Motor neuron (in vitro differentiated cells): Measurements from ENCODE around the gene LTBP2. TPM values are rescaled to one million over a fixed set of nuclear protein-coding genes. Genes with fewer than 3 reads are reported as not detected.

Experiments used
- ATAC-seq, 8 experiments: fragments of 200-7000 bp; cut with Tn5 transposase; replicated peaks in 6 of 8; 2 replicates each; pipeline ENCODE4 v1.8.0; 2021; ENCODE audit warnings: mild to moderate bottlenecking in 8 of 8, moderate library complexity in 8 of 8
- H3K27ac ChIP-seq, 2 donors: fragments of 250-450 bp; sonication (Bioruptor Pico); 2 replicates each; pipeline ENCODE4 v1.9.0; 2021; ENCODE audit warnings: antibody characterized with exemption in 2 of 2, mild to moderate bottlenecking in 2 of 2, moderate library complexity in 1 of 2
- H3K4me1 ChIP-seq, 2 donors: fragments of 250-450 bp; sonication (Bioruptor Pico); replicated peaks in 1 of 2; 2 replicates each; pipeline ENCODE4 v1.6.1; 2021; ENCODE audit warnings: antibody characterized with exemption in 2 of 2, mild to moderate bottlenecking in 2 of 2, moderate library complexity in 1 of 2
- H3K4me3 ChIP-seq, 5 donors: fragments of 250-450 bp; sonication (Bioruptor Pico); 2 replicates each; pipeline ENCODE4 v1.9.0; 2021; ENCODE audit warnings: antibody characterized with exemption in 5 of 5, mild to moderate bottlenecking in 5 of 5, moderate library complexity in 4 of 5
- WGBS, 10 experiments: fragments of 450-650 bp; shearing (Covaris generic); methylation state at CpG; one replicate each; pipeline ENCODE4 v1.0.0; 2022; 5-methylcytosine and 5-hydroxymethylcytosine counted together
- in situ Hi-C, 9 experiments: fragments of 400-800 bp; cut with MboI; loops; one replicate each; pipeline ENCODE4 v1.15.0; 2021; ENCODE audit warnings: low sequenced_read_pairs in 9 of 9, low pct_unique_long_range_greater_than_20kb in 2 of 9; ENCODE audit not compliant: unreplicated experiment in 9 of 9
- total RNA-seq, 8 experiments: library from RNA; unstranded; fragments of 300-600 nt; gene quantifications; 2 replicates each; pipeline versions ENCODE4 v1.2.3 to v1.2.4, GENCODE V29; 2022

The LTBP2 gene
- total RNA-seq, 8 experiments from 2014 or later: 0.46 to 27.0 (median 1.2) TPM

DNA sequence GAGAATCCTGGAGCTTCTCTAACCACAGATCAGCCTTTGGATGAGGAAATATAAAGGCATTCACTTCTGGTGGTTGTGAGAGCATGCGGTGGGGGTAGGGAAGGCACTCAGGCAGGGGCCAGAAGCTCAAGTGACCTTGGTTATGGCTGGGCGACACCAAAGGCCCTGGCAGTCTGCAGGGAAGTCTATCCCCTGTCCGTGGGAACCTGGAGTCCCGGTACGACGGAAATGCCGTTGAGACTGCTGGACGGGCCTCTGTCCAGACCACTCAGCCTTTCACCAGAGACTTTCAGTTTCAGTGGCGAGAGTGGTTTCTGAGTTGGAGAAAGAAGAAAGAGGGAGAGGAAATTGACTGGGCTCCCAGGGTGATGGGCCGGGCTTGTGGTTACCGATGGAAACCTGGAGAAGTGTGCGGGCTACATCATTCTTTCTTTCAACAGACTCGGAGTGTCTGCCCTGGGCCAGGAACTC, 97.5 kb downstream of the LTBP2 start:
- no peak overlapping the region for H3K4me3 ChIP-seq
- H3K27ac ChIP-seq: no peak overlapping the region
- peaks cover 21 to 40% of the 10 kb centered on the region in 2 donors for H3K4me1 ChIP-seq
- peak in 2 of 8 experiments; percentile 8 to 51 for ATAC-seq
- in situ Hi-C loops: loop anchor here in 1 of 9 experiments (25.0 kb wide), 1 partner anchor 98 kb away; the partner anchor contains the start of gene LTBP2
- WGBS, 10 experiments: 60 to 100% (median 87%) methylated on average over 1 to 11 of the region's 13 CpGs; no CpG with 5 or more reads in 3 of the 10 experiments

DNA sequence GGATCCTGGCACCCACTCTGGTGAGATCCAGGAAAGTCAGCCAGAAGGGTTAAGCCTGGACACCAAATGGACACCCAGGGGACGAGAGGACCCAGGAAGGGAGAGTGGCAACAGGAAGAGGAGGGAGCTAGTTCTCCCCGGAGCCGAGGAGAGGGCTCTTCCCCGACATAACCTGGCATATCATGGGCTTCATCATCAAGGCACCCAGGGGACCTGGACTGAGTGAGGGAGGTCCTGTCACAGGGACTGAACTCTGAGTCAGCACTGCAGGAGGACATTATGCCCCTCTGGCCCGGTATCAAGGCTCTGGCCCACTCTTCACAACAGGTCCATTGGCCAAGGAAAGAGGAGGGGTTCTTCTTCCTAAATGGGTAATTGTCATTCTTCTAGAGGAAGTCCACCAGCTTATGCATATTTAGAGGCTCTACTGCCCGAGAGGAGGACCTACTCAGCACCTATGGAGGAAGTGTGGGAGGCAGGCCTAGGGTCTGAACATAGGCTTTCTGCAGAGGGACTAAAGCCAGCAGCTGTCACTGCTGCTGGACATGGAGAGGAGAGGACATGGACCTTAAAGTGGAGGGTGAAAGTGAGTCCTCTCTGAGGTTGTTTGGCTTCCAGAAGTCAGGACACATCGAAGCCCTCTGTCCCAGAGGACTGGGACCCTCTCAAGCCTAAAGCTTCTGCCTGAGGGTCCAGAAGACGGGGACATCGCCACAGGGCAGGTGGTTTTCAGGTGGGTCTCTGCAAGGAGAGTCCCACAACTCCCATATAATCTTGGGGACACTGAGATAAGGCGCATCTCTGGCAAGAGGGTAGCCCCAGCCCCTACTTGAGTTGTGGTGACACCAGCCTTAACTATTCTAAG, 99.8 kb downstream of the LTBP2 start:
- 83 to 100% (median 89%) methylated on average over 2 to 5 of the region's 10 CpGs; no CpG with 5 or more reads in 6 of the 10 experiments for WGBS, 10 experiments
- H3K4me3 ChIP-seq: no peak overlapping the region
- peaks cover 28 to 51% of the 10 kb centered on the region in 2 donors for H3K4me1 ChIP-seq
- in situ Hi-C loops: loop anchor here in 1 of 9 experiments (25.0 kb wide), 1 partner anchor 100 kb away; the partner anchor contains the start of gene LTBP2
- H3K27ac ChIP-seq: no peak overlapping the region
- no peak for ATAC-seq

- H3K4me1 ChIP-seq: peaks cover 31 to 51% of the 10 kb centered on the region in 2 donors
- 13 to 97% (median 52%) methylated on average over 2 to 5 of the region's 10 CpGs; no CpG with 5 or more reads in 6 of the 10 experiments for WGBS, 10 experiments
- no peak overlapping the region for H3K4me3 ChIP-seq
- in situ Hi-C loops: loop anchor here in 1 of 9 experiments (25.0 kb wide), 1 partner anchor 101 kb away; the partner anchor contains the start of gene LTBP2
- peak in 5 of 8 experiments; percentile 2 to 96 (median 54) for ATAC-seq
- H3K27ac ChIP-seq: peak overlapping the region; percentile 32 to 50
Observed at GRCh38 chr14:74510959-74511409, 101.1 kb downstream of the LTBP2 start.

GRCh38 chr14:74510223-74510931, 101.7 kb downstream of the LTBP2 start:
- H3K4me1 ChIP-seq: peaks cover 31 to 51% of the 10 kb centered on the region in 2 donors
- in situ Hi-C loops: loop anchor here in 1 of 9 experiments (25.0 kb wide), 1 partner anchor 102 kb away; the partner anchor contains the start of gene LTBP2
- 20 to 100% (median 36%) methylated on average over 1 to 6 of the region's 21 CpGs; no CpG with 5 or more reads in 3 of the 10 experiments for WGBS, 10 experiments
- peak in 7 of 8 experiments; percentile 42 to 82 (median 72) for ATAC-seq
- H3K4me3 ChIP-seq: no peak overlapping the region
- peak overlapping the region; percentile 32 to 70 for H3K27ac ChIP-seq

DNA sequence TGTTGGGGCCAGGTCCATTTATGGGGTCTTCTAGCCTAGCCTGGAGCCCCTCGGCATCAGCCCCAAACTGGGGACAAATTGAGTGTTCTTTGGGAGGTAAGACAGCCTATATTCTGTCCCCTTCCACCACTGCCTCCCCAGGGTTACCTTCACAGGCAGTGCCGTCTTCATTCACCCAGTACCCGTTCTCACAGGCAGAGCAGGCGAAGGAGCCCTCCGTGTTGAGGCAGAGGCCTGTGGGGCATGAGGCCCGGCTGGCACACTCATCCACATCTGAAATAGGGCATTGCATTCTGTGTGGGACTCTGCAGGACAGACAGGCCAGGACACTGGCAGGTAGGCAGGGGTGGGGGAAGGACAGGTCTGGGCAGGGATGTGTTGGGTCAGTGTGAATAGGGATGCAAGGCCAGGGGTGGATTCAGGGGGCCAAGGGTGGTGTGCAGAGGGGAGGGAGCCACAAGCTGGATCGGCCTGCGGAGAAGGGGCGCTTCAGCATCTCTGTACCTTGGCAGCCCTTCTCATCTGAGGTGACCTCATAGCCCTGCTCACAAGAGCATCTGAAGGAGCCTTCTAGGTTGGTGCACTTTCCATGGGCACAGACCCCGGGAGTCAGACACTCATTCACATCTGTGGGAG, 102.3 kb downstream of the LTBP2 start:
- H3K27ac ChIP-seq: peak overlapping the region in 1 of 2 donors; percentile 70
- in situ Hi-C loops: loop anchor here in 1 of 9 experiments (25.0 kb wide), 1 partner anchor 103 kb away; the partner anchor contains the start of gene LTBP2
- no peak for ATAC-seq
- 60 to 100% (median 83%) methylated on average over 1 to 3 of the region's 10 CpGs; no CpG with 5 or more reads in 5 of the 10 experiments for WGBS, 10 experiments
- H3K4me3 ChIP-seq: no peak overlapping the region
- H3K4me1 ChIP-seq: peaks cover 31 to 47% of the 10 kb centered on the region in 2 donors

- WGBS, 10 experiments: 100% methylated on average over 1 of the region's 13 CpGs; no CpG with 5 or more reads in 9 of the 10 experiments
- ATAC-seq: no peak
- in situ Hi-C loops: loop anchor here in 1 of 9 experiments (25.0 kb wide), 1 partner anchor 103 kb away; the partner anchor contains the start of gene LTBP2
- no peak overlapping the region for H3K4me3 ChIP-seq
- no peak overlapping the region for H3K27ac ChIP-seq
- H3K4me1 ChIP-seq: peaks cover 31 to 40% of the 10 kb centered on the region in 2 donors
Observed at GRCh38 chr14:74508844-74509428, 103.1 kb downstream of the LTBP2 start.

- peak in 2 of 8 experiments; percentile 24 to 67 for ATAC-seq
- in situ Hi-C loops: loop anchor here in 1 of 9 experiments (25.0 kb wide), 1 partner anchor 104 kb away; the partner anchor contains the start of gene LTBP2
- H3K4me3 ChIP-seq: no peak overlapping the region
- H3K27ac ChIP-seq: no peak overlapping the region
- 20 to 87% (median 68%) methylated on average over 1 to 9 of the region's 15 CpGs; no CpG with 5 or more reads in 7 of the 10 experiments for WGBS, 10 experiments
- peaks cover 31 to 37% of the 10 kb centered on the region in 2 donors for H3K4me1 ChIP-seq
Observed at GRCh38 chr14:74508292-74508731, 103.7 kb downstream of the LTBP2 start.

DNA sequence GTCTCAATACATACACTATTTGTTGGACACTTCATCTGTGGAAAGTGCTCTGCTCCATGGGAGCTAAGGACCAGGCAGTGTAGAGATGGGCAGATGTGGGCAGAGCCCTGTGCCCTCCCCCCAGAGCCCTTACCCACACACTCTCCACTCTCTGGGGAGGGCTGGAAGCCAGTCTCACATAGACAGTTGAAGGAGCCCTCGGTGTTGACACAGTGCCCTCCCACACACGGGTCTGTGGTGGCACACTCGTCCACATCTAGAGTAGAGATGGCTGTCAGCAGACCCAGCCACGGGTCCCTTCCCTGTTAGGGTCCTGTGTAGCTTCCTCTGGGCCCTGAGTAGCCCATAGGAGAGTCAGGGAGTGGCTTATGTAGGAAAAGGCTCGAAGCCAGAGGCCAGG, 104.2 kb downstream of the LTBP2 start:
- ATAC-seq: no peak
- in situ Hi-C loops: loop anchor here in 1 of 9 experiments (25.0 kb wide), 1 partner anchor 104 kb away; the partner anchor contains the start of gene LTBP2
- WGBS, 10 experiments: no CpG with 5 or more reads among the region's 5 CpGs

GRCh38 chr14:74507085-74507484, 105.0 kb downstream of the LTBP2 start:
- in situ Hi-C loops: loop anchor here in 1 of 9 experiments (25.0 kb wide), 1 partner anchor 105 kb away; the partner anchor contains the start of gene LTBP2
- no peak overlapping the region for H3K4me3 ChIP-seq
- peaks cover 31 to 37% of the 10 kb centered on the region in 2 donors for H3K4me1 ChIP-seq
- WGBS, 10 experiments: 34 to 100% (median 70%) methylated on average over 1 to 7 of the region's 8 CpGs; no CpG with 5 or more reads in 3 of the 10 experiments
- no peak for ATAC-seq
- H3K27ac ChIP-seq: no peak overlapping the region

More for the DNA sequence above, 104.2 kb downstream of the LTBP2 start:
- Histone ChIP-seq H3K27ac (no peak overlapping the region), H3K4me3 (no peak overlapping the region), H3K4me1 (peaks cover 31 to 37% of the 10 kb centered on the region in 2 donors)

- no peak for ATAC-seq
- 75 to 100% (median 83%) methylated on average over 1 to 7 of the region's 13 CpGs; no CpG with 5 or more reads in 6 of the 10 experiments for WGBS, 10 experiments
- peaks cover 34 to 44% of the 10 kb centered on the region in 2 donors for H3K4me1 ChIP-seq
- no peak overlapping the region for H3K4me3 ChIP-seq
- in situ Hi-C loops: loop anchor here in 1 of 9 experiments (25.0 kb wide), 1 partner anchor 106 kb away; the partner anchor contains the start of gene LTBP2
- no peak overlapping the region for H3K27ac ChIP-seq
Observed at GRCh38 chr14:74506411-74506851, 105.6 kb downstream of the LTBP2 start.

DNA sequence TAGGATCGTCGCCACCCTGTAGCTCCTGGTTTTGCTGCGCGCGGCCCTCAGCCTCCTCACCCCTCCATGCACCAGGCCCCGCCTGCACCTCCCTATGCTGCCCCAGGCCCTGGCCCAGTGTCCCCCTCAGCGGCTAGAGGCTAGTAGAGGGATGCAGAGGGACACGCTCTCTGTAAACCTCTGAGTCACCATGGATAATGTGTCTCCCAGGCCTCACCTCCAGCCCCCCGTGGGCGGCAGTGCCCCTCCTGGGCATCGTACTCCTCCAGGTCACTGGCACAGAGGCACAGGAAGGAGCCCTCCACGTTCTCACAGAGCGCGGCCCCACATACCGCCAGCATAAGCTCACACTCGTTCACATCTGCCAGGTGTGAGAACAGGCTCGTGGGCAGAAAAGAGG, 106.2 kb downstream of the LTBP2 start:
- ATAC-seq: no peak
- Histone ChIP-seq H3K27ac (no peak overlapping the region), H3K4me1 (peaks cover 31 to 44% of the 10 kb centered on the region in 2 donors), H3K4me3 (no peak overlapping the region)
- 40 to 100% (median 95%) methylated on average over 1 to 4 of the region's 17 CpGs; no CpG with 5 or more reads in 6 of the 10 experiments for WGBS, 10 experiments
- in situ Hi-C loops: loop anchor here in 1 of 9 experiments (25.0 kb wide), 1 partner anchor 106 kb away; the partner anchor contains the start of gene LTBP2
